HG02763 (cell line): ENCODE data around the gene LGR6.
"Not testable (repeated sequence)": the region's sequence is repeated elsewhere in the genome, so short reads cannot be mapped to it uniquely, and the experiment has no call there.

ENCODE experiments used
- ATAC-seq: cut with Tn5 transposase; IDR thresholded peaks from one replicate; pipeline ENCODE4 v1.9.1; 2021; ENCODE audit warnings: mild to moderate bottlenecking, moderate library complexity; ENCODE audit not compliant: unreplicated experiment

The LGR6 gene

DNA sequence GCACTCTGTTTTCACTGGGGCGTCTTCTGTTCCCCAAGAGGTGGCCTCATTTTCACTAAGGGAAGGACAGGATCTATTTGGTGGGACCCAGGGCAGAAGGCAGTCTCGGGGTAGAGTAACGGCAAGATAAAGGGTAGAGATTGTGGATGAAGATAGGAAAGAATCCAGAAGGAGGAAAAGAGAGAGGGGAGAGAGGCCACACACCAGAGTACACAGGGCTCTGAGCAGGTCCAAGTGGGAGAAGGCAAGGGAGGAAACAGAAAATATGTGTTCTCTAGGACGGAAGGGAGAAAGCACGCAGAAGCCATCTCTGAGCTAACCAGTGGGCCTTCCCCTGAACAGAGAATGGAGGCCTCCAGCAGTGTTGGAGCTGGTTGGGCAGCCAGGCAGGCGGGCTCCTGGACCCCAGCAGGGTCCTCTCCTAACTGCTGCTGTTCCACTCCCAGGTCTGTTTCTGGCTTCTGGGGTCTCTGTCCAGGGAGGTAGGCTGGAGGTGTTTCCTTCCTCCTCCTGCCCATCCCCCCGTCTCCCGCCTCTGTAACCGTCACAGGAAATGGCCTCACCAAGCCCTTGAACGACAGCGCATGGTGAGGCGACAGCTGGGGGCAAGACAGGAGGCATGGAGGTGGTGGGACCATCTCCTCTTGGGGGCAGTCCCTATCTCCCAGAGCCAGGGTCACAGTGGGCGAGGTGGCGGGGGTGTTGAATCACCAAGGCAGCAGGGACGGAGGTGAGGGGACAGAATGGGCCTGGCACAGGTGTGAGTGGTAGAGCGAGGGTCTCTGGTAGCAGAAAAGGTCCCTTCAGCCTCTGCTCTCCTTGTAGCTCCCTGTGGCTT, 33.8 kb upstream of the LGR6 start:
- ATAC-seq: no peak

DNA sequence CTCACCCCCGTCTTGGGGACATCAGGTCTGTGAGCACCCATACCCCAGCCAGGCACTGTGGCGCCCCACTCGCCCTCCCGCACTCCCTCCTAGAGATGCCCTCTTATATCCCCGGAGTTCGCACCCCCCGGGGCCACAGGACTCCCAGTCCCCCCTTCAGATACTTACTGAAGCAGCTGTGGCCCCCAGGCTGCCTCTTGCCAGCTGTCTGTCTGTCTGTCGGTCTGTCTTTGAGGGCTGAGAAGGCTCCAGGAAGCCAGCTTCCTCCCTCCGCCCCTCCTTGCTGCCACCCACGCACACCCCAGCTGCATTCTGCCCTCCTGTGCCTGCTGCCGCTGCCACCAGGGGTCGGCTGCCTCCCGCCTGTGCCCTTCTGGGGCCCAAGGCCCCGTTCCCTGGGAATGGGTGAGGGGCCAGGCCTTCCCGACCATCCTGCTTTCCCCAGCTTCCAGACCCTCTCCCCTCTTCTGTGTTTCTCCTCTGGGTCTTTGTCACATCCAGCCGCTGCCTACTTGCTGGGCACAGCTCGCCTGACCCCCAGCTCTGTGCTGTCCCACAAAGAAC, 33.1 kb upstream of the LGR6 start, which contains the start of gene PTPN7:
Gene PTPN7, minus strand, starts transcription at position 226 of the 564 bp plus-strand sequence. CDS start 1,200 bp downstream, outside the sequence.
- ATAC-seq: peak; percentile 48

DNA sequence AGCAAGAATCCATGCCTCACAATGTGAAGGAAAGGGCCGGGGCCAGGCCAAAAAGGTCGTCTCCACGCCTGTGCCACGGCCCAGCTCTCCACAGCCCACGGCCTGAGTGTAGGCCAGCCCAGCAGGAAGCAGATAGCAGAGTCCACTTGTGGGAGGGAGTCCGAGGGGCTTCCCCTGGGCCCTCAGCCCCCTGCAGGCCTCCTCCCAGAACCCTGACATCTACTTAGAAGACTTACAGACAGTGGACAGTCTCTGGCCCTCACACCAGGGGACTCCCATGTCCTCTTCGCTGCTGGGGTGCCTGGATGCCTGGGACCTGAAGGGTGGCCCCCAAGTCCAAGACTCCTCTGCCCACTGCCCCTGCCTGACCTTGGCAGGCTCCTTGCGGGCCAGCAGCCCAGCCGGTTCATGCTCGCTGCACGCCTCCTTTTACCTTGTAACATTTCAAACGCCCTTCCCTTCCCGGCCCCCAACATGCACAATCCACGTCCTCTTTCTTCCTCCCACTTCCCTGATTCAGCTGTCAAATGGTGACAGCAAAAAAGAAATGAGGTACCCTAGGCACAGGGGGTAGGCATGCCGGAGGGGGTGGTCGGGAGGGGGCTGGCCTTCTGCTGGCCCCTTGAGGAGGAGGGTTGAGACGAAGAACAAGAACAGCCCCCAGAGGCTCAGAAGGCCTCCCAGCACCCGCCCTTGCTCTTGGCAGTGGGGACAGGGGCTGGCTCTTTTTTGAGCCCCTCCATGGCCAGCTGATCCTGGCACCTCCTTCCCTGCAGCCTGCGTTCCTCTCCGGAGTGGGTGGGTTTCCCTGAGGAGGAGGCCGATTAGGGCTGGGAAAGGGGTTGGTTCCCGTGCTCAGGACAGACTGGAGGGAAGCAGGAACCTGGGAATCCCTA, 32.2 kb upstream of the LGR6 start:
- no peak for ATAC-seq

DNA sequence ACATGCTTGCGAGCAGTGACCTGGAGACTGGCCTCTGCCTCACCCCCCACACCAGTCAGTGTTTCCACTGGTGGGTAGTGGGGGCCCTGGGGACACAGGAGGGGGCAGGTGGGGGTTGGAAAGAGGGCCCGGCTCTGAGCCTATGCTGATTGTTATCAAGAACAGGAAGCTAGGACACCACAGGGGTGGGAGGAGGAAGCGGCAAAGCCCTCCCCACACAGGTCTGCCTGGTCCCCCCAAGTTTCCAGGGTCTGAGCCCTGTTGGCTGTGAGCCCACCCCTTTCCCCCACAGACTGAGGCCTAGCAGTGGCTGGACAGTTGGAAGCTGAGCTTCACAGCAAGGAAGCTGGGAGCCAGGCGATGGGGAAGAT, 31.6 kb upstream of the LGR6 start:
- ATAC-seq: peak; percentile 36

DNA sequence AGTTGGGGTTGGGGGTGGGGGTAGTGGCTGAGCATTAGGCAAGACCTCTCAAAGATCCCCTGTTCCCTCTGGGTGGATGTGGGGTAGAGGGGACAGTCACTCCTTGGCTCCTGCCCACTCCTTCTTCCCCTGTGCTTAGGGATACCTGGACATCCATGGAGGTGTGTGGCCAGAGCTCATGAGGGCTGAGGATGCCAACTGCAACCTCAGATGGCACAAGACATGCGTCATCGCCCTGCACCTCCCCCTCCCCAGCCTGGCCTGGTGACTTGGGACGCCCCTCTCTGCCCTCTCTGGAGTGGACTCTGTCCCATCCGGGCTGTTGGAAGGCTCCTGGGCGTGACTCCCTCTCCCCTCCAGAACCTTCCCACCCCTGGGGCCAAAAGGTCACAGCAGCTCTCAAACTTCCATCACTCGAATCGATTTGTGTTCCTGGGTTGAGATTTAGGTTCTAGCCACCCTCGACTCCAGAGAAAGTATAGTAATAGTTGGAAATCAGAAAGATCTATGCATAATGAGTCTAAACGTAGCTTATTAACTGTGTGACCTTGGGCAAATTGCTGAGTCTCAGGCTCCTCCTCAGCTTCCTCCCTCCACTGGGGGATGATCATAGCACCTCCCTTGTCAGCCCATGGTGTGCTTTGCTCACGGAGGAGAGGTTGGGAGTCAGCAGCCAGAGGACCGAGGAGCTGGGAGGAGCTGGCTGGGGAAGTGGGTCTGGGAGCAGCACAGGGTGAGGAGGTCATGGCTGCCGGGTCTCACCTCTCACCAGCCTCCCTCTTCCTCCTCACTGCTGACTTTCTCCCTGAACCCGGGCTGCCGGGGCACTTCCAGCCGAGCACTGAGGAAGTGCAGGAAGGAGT, 30.9 kb upstream of the LGR6 start:
- ATAC-seq: no peak

DNA sequence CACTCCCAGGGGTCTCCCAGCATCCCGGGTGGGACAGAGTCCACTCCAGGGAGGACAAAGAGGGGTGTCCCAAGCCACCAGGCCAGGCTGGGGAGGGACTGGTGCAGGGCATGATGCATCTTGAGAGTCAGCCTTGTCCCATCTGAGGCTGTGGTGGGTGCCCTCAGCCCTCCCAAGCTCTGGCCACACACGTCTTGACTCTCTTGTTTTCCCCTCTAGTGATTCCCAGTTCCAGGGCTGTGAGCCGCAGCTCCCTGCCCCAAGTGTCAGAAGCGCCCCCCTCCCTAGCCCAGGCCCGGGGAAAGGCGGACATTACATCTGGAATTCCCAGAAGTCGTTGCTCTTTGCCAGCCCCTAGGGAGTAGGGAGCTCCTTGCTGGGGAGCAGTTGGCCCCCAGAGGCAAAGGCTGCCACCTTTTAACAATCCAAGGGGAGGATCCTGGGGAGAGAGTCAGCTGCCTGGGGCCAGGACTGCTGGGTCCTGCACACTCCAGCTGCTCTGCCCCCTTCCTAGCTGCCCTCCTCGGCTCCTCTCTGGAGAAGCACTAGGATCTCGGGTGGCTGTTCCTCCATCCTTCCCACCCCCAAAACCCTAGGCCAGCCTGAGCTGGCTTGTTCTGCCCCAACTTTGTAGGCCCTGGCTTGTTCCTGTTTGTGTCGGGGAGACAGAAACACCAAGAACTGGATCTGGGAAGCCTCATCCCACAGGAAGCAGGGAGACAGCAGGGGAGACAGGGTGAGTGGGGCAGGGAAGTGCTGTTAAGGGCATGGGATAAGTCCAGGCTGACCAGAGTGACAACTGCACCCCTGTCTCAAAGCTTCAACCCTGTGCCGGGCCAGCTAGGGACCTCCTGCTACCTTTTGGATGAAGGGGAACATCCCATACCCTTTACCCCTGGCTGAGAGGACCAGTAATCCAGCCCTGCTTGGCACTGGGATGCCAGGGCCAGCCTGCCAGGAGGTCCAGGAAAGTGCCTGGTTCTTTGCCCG, 30.0 kb upstream of the LGR6 start:
- no peak for ATAC-seq

DNA sequence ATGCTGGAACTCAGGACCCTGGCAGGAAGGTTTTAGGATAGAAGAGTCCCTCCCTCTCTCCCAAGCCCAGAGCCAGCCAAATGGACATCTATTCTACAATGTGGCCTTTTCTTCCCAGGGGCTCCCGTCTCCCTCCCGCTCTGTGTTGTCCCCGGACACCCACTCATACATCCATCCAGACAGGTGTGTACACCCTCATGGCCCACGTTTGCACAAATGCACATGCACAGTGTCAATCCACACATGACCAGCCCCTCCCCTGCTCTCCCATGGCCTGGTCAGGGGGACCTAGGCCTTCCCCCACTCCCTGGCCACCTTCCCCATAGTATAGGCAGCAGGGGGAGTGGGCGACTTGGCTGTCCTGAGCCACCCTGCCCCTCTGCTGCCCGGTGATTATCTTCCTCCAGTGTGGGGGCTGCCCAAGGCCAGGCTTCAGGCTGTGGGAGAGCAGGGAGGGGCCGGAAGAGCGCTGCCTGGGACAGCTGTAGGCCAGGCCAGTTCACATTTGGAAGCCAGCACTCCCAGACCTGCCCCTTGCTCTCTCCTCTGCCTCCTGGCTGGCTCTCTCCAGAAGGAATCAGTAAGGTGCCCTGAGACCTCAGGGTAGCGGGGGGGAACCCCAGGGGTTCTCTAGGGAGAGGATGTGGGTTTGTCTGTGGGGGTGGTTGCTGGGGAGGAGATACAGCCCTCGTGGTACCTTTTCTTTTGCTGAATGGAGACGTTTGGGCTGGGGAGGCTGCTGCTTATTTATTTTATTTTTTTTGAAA, 29.1 kb upstream of the LGR6 start:
- ATAC-seq: peak; percentile 31

DNA sequence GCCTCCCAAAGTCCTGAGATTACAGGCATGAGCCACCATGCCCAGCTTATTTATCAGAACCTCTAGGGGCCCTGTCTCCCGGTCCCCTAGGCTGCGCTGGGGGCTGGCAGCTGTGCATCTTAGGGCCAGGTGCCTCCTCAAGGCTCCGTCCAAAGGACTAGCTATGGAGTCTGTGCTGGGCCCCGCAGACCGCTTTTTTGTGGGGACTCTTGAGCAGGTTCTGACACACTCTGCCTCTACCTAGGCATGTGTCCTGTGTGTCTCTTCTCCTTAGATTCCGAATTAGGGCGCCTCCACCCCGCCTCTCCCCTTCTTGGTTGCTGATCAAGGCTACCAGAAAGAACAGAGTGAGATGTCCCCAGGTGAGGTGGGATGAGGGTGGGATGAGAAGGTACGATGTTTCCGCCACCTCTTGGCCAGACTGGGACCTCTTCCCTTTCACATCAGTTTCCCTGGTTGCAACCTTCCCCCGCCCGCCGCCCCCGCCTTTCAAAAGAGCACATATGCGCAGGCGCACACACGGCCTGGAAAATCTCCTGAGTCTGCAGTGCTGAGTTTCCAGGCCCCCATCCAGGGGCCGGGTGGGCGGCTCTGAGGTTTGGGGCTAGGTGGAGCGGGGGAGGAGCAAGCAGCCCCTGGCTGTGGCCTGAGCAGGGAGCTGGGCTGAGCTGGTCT, 28.2 kb upstream of the LGR6 start:
- ATAC-seq: no peak

DNA sequence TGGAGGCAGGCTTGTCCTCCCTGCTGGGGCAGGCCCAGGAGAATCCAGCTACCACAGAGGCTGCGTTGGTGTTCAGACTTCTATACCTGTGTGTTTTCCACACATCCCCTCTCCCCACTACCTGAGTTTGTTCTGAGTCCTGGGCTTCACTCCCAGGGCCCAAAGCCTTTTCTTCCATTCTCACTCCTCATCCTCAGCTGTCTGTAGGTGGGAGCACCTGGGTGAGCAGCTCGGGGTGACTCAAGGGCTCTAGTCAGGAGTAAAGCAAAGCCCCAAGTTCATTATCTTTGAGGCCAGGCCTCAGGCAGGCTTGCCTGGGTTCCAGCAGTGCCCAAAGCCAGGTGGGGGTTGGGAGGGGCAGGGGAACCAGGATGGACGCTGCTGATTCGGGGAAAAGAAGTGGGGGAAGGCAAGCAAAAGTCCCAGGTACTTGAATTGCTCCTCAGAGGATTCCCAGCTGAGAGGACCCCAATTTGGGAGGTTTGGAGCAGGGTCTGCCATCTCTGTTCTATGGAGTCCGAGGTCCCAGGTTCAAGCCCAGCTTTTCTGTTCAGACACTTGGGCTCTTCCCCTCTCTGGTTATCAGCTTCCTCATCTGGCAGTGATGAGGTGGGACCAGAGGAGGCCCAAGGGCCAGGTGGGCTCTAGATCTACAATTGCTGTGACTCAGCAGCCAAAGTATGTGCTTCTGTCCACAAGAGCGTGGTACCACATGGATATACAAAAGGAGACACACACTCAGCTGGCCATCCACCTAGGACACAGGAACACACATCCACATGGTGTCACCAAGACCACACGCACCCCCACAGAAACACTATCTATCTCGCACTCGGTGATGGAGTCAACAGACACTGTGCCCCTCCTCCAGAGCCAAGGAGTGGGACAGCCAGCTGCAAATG, 27.4 kb upstream of the LGR6 start:
- ATAC-seq: no peak

DNA sequence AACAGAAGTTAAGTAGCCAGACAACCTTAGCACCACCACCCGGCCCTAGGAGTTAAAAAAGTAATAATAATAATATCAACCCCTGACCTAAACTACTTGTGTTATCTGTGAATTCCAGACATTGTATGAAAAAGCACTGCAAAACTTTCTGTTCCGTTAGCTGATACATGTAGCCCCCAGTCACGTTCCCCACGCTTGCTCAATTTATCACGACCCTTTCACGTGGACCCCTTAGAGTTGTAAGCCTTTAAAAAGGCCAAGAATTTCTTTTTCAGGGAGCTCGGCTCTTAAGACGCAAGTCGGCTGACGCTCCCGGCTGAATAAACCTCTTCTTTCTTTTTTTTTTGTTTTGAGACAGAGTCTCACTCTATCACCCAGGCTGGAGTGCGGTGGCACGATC, 26.5 kb upstream of the LGR6 start:
- not testable (repeated sequence) for ATAC-seq

DNA sequence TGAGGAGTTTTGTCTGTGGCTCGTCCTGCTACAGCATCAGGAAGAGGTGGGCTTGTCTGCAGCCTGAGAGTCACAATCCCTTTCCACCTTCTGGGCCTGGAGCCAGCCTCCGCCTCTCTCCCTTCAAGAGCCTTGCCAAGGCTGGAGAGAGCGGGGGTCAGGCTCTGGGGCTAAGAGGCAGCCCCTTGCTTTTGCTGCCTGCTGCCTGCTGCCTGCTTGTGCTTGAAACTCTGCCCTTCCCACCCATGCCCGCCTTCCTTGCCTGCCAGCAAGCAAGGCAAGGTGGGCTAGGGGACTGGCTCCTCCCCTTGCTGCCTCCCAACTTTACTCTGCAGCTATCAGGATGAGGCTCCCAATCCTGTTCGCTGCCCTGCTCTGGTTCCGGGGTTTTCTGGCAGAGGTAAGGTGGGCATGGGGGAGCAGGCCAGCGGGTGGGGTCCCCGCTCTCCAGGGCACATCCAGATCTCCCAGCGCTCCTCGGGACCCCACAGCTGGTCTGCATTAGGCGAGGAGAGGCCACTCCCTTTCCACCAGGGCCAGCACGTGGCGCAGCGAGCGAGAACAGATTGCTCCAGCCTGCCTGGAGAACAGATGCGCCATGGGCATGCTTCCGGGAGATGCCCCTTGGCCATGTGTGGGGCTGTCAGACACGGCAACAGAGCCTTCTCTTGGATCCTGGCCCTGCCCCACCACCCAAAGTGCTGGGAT, 25.7 kb upstream of the LGR6 start:
- ATAC-seq: no peak

DNA sequence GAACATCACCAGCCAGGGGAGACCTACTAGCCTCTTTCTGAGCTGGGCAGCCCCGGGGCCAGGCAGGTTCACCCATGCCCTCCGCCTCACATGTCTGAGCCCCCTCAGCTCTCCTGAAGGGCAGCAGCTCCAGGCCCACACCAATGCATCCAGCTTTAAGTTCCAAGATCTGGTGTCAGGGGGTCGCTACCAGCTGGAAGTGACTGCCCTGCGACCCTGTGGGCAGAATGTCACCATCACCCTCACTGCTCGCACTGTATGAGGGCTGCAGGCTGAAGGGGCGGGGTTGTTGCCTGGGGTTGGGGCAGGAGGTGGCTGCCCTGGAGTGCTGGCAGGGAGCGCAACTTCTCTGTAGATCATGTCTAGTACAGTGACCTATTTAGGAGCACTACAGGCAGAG, 24.7 kb upstream of the LGR6 start:
- no peak for ATAC-seq

DNA sequence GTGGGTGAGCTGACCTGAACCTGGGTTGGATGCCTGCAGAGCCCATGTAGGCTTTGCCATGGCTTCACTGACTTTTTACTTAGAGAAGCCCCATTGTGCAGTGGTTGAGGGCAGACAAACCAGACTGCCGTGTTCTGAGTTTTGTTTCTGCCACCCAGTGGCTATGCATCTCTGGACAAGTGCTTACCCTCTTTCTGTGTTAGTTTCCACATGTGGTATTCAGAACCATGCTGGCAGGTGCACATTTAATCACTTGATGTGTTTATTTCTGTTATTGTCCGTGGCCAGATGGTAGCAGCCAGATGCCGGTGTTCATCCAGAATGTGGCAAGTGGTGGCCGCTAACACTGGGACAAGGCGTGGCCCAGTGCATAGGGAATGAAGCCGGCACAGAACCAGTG, 22.9 kb upstream of the LGR6 start:
- ATAC-seq: no peak

DNA sequence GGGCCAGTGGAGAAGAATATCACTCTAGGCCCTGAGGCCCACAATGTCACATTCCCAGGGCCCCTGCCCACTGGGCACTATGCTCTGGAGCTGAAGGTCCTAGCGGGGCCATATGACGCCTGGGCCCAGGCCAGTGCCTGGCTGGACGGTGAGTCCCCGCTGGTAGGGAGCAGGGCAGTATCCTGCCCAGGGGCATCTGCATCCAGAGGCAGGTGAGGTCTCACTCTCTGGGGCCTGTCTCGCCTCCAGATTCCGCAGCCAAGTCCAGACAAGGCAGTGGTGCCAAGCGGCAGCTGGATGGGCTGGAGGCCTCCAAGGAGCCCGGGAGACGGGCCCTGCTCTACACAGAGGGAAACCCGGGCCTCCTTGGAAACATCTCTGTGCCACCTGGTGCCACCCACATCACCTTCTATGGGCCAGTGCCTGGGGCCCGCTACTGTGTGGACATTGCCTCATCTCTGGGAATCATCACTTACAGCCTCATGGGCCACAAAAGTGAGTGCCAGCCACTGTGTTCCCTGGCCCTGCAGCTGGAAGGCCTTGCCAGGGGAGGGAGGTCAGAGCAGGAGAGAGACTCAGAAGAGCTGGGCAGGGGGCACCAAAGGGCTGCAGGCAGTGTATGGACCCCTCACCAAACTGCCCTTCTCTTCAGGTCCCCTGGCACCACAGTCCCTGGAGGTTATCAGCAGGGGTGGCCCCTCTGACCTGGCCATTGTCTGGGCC, 22.1 kb upstream of the LGR6 start:
- ATAC-seq: no peak

DNA sequence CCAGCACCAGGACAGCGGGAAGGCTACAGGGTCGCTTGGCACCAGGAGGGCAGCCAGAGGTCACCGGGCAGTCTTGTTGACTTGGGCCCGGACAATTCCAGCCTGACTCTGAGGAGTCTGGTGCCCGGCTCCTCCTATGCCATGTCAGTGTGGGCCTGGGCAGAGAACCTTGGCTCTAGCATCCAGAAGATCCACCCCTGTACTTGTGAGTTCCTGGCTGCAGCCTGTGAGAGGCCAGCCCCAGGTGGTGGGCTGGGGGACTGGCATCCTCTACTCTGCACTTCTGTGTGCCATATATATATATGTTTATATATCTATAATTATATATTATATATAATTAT, 21.6 kb upstream of the LGR6 start:
- no peak for ATAC-seq

DNA sequence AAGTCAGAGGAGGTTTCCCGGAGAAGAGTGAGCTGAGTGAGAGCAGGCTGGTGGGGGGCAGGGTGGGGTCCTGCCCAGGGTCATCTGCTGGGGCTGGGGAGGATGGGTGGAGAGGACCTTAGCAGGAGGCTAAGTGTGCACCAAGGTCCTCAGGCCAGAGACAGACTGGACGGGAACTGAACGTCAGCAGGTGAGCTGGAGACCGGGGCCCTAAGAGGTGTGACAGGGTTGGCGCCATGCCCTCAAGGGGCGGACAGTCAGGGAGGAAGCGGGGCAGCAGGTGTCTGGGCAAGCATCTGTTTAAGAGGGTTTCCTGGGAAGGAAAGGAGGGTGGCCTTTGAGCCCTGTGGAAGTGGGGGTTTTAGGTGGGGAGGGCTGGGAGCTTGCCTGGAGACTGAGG, 19.6 kb upstream of the LGR6 start:
- ATAC-seq: no peak
